ENCODE data around the gene CHST5. TPM values are rescaled to one million over a fixed set of nuclear protein-coding genes. Genes with fewer than 3 reads are reported as not detected.

CHST5 gene
- total RNA-seq, 1 experiment from 2014 or later = 1.3 TPM

DNA sequence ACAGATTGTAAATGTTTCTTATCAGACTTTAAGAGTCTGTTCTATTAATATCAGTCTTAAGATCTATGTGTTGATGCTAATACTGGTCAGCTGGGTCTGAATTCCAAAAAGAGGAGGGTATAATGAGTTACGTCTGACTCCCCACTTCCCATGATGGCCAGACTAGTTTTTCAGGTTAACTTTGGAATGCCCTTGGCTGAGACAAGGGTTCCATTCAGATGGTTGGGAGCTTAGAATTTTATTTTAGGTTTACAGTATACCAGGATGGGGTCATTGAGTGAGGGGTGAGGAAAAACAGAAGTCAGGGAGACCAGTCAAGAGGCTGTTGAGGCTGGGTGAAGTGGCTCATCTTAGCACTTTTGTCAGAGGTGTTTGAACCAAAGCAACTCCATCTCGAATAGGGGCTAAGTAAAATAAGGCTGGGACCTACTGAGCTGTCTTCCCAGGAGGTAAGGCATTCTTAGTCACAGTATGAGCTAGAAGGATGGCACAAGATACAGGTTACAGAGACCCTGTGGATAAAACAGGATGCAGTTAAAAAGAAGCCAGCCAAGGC is 23.0 kb upstream of the CHST5 start:
- BruUV-seq (replicated peaks) = no TSS peak
- Histone ChIP-seq H2AFZ (no peak overlapping the region), H3K27me3 (ENCODE audit: insufficient read depth, low read depth) (no peaks in the 10 kb centered on the region), H4K20me1 (ENCODE audit: insufficient read depth) (no peaks in the 10 kb centered on the region; the same call in 1 of the 2 replicates), H3K9me2 (ENCODE audit: insufficient read depth) (no peaks in the 10 kb centered on the region), H3K36me3 (ENCODE audit: low read depth) (no peaks in the 10 kb centered on the region), H3K4me2 (peak overlapping the region; percentile 25), H3F3A (ENCODE audit: insufficient read depth, low read depth) (peaks cover 5% of the 10 kb centered on the region), H3K79me2 (ENCODE audit: low read depth) (peaks cover 8% of the 10 kb centered on the region; the same call in 1 of the 2 replicates), H3K4me1 (replicated peaks; ENCODE audit: insufficient read depth) (peaks cover 31% of the 10 kb centered on the region), H3K4me3 (no peak overlapping the region), H3K9me3 (ENCODE audit: insufficient read depth, low read depth) (no peaks in the 10 kb centered on the region), H3K27ac (no peak overlapping the region)
- intact Hi-C loops (cut with micrococcal nuclease; ENCODE audit: unreplicated experiment) = no loop called here
- ChIA-PET POLR2A (ENCODE audit: unreplicated experiment) (interaction anchor here (0.5 to 0.6 kb wide), 3 partner anchors 125 to 1644 kb away, joined by 3 to 8 read pairs (median 5); partner anchors contain the start of gene CFDP1), CTCF (no interaction called here)
- peak in 1 of 2 experiments; percentile 8 for DNase-seq
- TF ChIP-seq, protein P1, sequence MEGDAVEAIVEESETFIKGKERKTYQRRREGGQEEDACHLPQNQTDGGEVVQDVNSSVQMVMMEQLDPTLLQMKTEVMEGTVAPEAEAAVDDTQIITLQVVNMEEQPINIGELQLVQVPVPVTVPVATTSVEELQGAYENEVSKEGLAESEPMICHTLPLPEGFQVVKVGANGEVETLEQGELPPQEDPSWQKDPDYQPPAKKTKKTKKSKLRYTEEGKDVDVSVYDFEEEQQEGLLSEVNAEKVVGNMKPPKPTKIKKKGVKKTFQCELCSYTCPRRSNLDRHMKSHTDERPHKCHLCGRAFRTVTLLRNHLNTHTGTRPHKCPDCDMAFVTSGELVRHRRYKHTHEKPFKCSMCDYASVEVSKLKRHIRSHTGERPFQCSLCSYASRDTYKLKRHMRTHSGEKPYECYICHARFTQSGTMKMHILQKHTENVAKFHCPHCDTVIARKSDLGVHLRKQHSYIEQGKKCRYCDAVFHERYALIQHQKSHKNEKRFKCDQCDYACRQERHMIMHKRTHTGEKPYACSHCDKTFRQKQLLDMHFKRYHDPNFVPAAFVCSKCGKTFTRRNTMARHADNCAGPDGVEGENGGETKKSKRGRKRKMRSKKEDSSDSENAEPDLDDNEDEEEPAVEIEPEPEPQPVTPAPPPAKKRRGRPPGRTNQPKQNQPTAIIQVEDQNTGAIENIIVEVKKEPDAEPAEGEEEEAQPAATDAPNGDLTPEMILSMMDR (conservative IDR thresholded peaks at IDR 0.05) = no peak
- no peak for TF ChIP-seq EZH2 (IDR thresholded peaks at IDR 0.05; ENCODE audit: low read depth)

DNA sequence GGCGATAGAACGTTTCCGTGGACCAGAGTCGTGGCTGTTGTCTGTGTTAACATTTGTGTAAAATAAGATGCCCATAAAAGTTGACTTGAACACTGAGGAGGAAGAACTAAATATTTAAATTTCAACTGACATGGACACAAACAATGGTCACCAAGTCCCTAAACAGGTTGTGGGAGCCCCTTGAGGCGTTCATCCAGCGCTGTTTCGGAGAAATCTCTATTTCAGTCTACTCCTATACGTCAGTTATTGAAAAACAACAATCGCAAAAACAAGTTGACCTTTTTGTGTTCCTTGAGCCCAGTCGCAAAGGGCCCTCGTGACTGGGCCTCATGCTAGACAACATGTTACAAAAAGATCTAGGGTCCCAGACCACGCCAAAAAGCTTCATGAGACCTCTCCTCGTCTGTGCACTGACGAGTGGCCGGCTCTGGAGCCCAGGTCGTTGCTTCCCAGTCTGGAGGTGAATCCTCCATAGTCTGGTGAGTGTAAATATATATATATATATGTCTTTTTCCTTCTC is 20.6 kb upstream of the CHST5 start:
- TF ChIP-seq, protein P1 (conservative IDR thresholded peaks at IDR 0.05) = no peak
- no peak for TF ChIP-seq EZH2 (IDR thresholded peaks at IDR 0.05; ENCODE audit: low read depth)
- Histone ChIP-seq H3K9me2 (ENCODE audit: insufficient read depth) (no peaks in the 10 kb centered on the region), H3K9me3 (ENCODE audit: insufficient read depth, low read depth) (no peaks in the 10 kb centered on the region), H2AFZ (peak overlapping the region; percentile 100), H3K4me2 (peak overlapping the region; percentile 98), H3K36me3 (ENCODE audit: low read depth) (no peaks in the 10 kb centered on the region), H3K27me3 (ENCODE audit: insufficient read depth, low read depth) (no peaks in the 10 kb centered on the region), H4K20me1 (ENCODE audit: insufficient read depth) (no peaks in the 10 kb centered on the region; the same call in 1 of the 2 replicates), H3K4me3 (peak overlapping the region; percentile 100), H3K4me1 (replicated peaks; ENCODE audit: insufficient read depth) (peaks cover 32% of the 10 kb centered on the region), H3F3A (ENCODE audit: insufficient read depth, low read depth) (peaks cover 5% of the 10 kb centered on the region), H3K27ac (no peak overlapping the region), H3K79me2 (ENCODE audit: low read depth) (peaks cover 9% of the 10 kb centered on the region; the same call in 1 of the 2 replicates)
- intact Hi-C loops (cut with micrococcal nuclease; ENCODE audit: unreplicated experiment) = loop anchor here (1.0 kb wide), 2 partner anchors 9 to 39 kb away; no protein-coding TSS in a partner anchor
- BruUV-seq (replicated peaks) = no TSS peak
- POLR2A ChIA-PET (ENCODE audit: unreplicated experiment) = interaction anchor here (0.7 to 0.8 kb wide), 2 partner anchors 73 to 123 kb away, joined by 3 to 8 read pairs; partner anchors contain the start of gene CFDP1
- CTCF ChIA-PET = no interaction called here
- no peak for DNase-seq

- POLR2A ChIA-PET (ENCODE audit: unreplicated experiment) = interaction anchor here (0.6 to 0.8 kb wide), 3 partner anchors 73 to 129 kb away, joined by 3 to 8 read pairs (median 5); partner anchors contain the start of gene CFDP1
- CTCF ChIA-PET = no interaction called here
Measured at GRCh38 chr16:75555707-75556430, 20.0 kb upstream of the CHST5 start, which contains the start of gene TMEM231. TSS of gene TMEM231 (minus strand) at chr16:75556252. CDS start at chr16:75556209, 43 bp downstream.

More at GRCh38 chr16:75555707-75556430, 20.0 kb upstream of the CHST5 start, which contains the start of gene TMEM231:
- TF ChIP-seq, protein P1 (conservative IDR thresholded peaks at IDR 0.05) = no peak
- TF ChIP-seq EZH2 (IDR thresholded peaks at IDR 0.05; ENCODE audit: low read depth) = no peak
- H3K9me3 ChIP-seq (ENCODE audit: insufficient read depth, low read depth) = no peaks in the 10 kb centered on the region
- H3K4me2 ChIP-seq = peak within 1 kb of the TSS; percentile 98
- no peaks in the 10 kb centered on the region; the same call in 1 of the 2 replicates for H4K20me1 ChIP-seq (ENCODE audit: insufficient read depth)
- H3K36me3 ChIP-seq (ENCODE audit: low read depth) = no peaks in the 10 kb centered on the region
- BruUV-seq (replicated peaks) = no TSS peak
- H3K4me3 ChIP-seq = peak within 1 kb of the TSS; percentile 100
- peak within 1 kb of the TSS; percentile 58 for H3K27ac ChIP-seq
- peaks cover 5% of the 10 kb centered on the region for H3F3A ChIP-seq (ENCODE audit: insufficient read depth, low read depth)
- H3K9me2 ChIP-seq (ENCODE audit: insufficient read depth) = no peaks in the 10 kb centered on the region
- H3K27me3 ChIP-seq (ENCODE audit: insufficient read depth, low read depth) = no peaks in the 10 kb centered on the region
- peaks cover 9% of the 10 kb centered on the region; the same call in 1 of the 2 replicates for H3K79me2 ChIP-seq (ENCODE audit: low read depth)
- peak within 1 kb of the TSS; percentile 100 for H2AFZ ChIP-seq
- peak; percentile 88 to 91 for DNase-seq
- intact Hi-C loops (cut with micrococcal nuclease; ENCODE audit: unreplicated experiment) = loop anchor here (1.0 kb wide), 2 partner anchors 9 to 39 kb away; no protein-coding TSS in a partner anchor
- peaks cover 32% of the 10 kb centered on the region for H3K4me1 ChIP-seq (replicated peaks; ENCODE audit: insufficient read depth)
